DOHH2 (cell line): Measurements from ENCODE around the gene CENPO.

Experiments used
- CTCF ChIP-seq: fragments of 200-600 bp; sonication (generic); IDR thresholded peaks from one replicate; pipeline ENCODE4 v1.5.1; 2014; ENCODE audit warnings: antibody characterized with exemption, mild to moderate bottlenecking, low read depth, low read length; ENCODE audit not compliant: poor library complexity, severe bottlenecking
- EZH2phosphoT487 ChIP-seq: fragments of 200-600 bp; sonication (generic); IDR thresholded peaks from 2 replicates; pipeline ENCODE4 v1.6.1; 2017; ENCODE audit warnings: borderline replicate concordance, mild to moderate bottlenecking, antibody characterized with exemption, low read length, moderate library complexity, mixed read lengths

- TF ChIP-seq CTCF, result no peak
- TF ChIP-seq EZH2phosphoT487, result no peak
These were observed 33.5 kb downstream of the CENPO start for GRCh38 chr2:24826773-24827145.
